SK-N-SH treated with all-trans-retinoic acid at 6 μM for 48 hours (cell line): Measurements from ENCODE around the gene HM13.
A peak's percentile ranks its signal among the peaks of the same experiment; 100 is the strongest.
"Not testable (repeated sequence)": the region's sequence is repeated elsewhere in the genome, so short reads cannot be mapped to it uniquely, and the experiment has no call there.

Source experiments
- ATAC-seq: fragments of 200-7000 bp; cut with Tn5 transposase; 3 replicates; pipeline ENCODE4 v1.9.1; 2020; ENCODE audit warnings: mild to moderate bottlenecking, moderate library complexity
- ARNTL ChIP-seq: fragments of 450-650 bp; formaldehyde crosslinking; IDR thresholded peaks from 2 replicates; pipeline ENCODE4 v1.5.0; 2020; ENCODE audit warnings: low read depth, mild to moderate bottlenecking, moderate library complexity, borderline replicate concordance
- BACH2 ChIP-seq: fragments of 250-450 bp; sonication (Bioruptor Pico); IDR thresholded peaks from 2 replicates; pipeline ENCODE4 v1.9.0; 2021; ENCODE audit warnings: mild to moderate bottlenecking, borderline replicate concordance
- CSDC2 ChIP-seq: fragments of 250-450 bp; sonication (Bioruptor Pico); IDR thresholded peaks from 2 replicates; pipeline ENCODE4 v1.5.0; 2020; ENCODE audit warnings: mild to moderate bottlenecking, moderate library complexity
- CSRNP3 ChIP-seq: fragments of 250-450 bp; sonication (Bioruptor Pico); IDR thresholded peaks from 2 replicates; pipeline ENCODE4 v1.5.1; 2021; ENCODE audit warnings: mild to moderate bottlenecking, moderate library complexity
- ESRRG ChIP-seq: fragments of 250-450 bp; sonication (Bioruptor Pico); IDR thresholded peaks from 2 replicates; pipeline ENCODE4 v1.6.1; 2021; ENCODE audit warnings: mild to moderate bottlenecking
- ISL1 ChIP-seq: fragments of 250-450 bp; sonication (Bioruptor Pico); IDR thresholded peaks from 2 replicates; pipeline ENCODE4 v2.1.2; 2022; ENCODE audit warnings: mild to moderate bottlenecking, moderate library complexity
- OSR1 ChIP-seq: fragments of 250-450 bp; sonication (Bioruptor Pico); IDR thresholded peaks from 2 replicates; pipeline ENCODE4 v1.8.0; 2022; ENCODE audit warnings: moderate library complexity, mild to moderate bottlenecking, inconsistent platforms
- PATZ1 ChIP-seq: fragments of 250-450 bp; sonication (Bioruptor Pico); IDR thresholded peaks from 2 replicates; pipeline ENCODE4 v1.8.0; 2020; ENCODE audit warnings: mild to moderate bottlenecking, moderate library complexity, borderline replicate concordance
- PPARA ChIP-seq: fragments of 250-450 bp; sonication (Bioruptor Pico); IDR thresholded peaks from 2 replicates; pipeline ENCODE4 v1.5.0; 2020; ENCODE audit warnings: mild to moderate bottlenecking, borderline replicate concordance
- TSHZ2 ChIP-seq: fragments of 250-450 bp; sonication (Bioruptor Pico); IDR thresholded peaks from 2 replicates; pipeline ENCODE4 v1.5.0; 2020; ENCODE audit warnings: mild to moderate bottlenecking, moderate library complexity
- ZFP3 ChIP-seq: fragments of 250-450 bp; sonication (Bioruptor Pico); IDR thresholded peaks from 2 replicates; pipeline ENCODE4 v1.5.0; 2020; ENCODE audit warnings: mild to moderate bottlenecking, moderate library complexity
- ZNF565 ChIP-seq: fragments of 450-650 bp; formaldehyde crosslinking; conservative IDR thresholded peaks from 2 replicates; pipeline ENCODE4 v1.5.0; 2020; ENCODE audit warnings: low read depth, mild to moderate bottlenecking, moderate library complexity
- ZNF70 ChIP-seq: fragments of 450-650 bp; formaldehyde crosslinking; IDR thresholded peaks from 2 replicates; pipeline ENCODE4 v1.5.0; 2020; ENCODE audit warnings: mild to moderate bottlenecking, moderate library complexity
- ZNF8 ChIP-seq: fragments of 450-650 bp; formaldehyde crosslinking; IDR thresholded peaks from 2 replicates; pipeline ENCODE4 v1.5.0; 2020; ENCODE audit warnings: mild to moderate bottlenecking, moderate library complexity
- TF ChIP-seq, protein P1 (sequence below): fragments of 250-450 bp; sonication (Bioruptor Pico); IDR thresholded peaks from 2 replicates; pipeline ENCODE4 v1.5.1; 2020; ENCODE audit warnings: low read depth, mild to moderate bottlenecking, moderate library complexity

The HM13 gene

DNA sequence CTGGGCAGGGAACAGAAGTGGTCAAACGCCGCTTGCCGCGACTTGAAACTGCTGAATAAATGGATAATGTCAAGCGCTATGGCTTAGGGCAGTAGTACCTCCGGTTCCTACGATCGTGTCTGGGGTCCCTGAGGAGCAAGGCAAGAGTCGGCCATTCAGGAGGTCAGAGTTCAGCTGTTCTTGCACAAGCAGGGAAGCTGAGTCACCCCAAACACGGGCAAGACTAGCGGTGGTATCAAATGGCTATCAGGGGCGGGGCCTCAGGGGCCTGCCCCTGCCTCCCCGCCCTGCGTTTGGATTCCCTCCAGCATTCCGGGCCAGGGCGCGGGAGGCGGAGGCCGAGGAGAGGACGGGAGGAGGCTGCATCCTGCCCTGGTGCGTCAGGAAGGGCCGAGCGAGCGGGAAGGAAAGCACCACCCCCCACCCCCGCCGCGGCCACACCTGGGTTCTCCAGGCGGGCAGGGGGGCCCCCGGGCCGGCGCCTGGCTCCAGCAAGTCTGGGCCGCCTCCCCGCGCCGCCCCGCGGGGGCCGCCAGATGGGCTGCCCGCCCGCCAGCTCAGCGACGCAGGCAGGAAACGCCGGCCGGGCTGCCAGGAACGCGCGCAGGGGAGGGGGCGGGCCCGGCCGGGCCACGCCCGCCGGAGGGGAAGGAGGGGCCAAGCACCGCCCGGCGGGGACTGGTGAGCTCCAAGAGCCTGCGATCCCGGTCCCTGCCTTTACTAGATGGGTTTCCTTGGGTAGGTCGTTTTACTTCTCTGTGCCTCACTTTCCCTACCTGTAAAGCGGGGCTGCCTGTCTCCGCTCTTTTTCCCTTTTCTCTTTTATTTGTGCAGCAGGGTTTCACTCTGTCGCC is 58.7 kb downstream of the HM13 start (continued):
- TF ChIP-seq PATZ1 = peak; percentile 89
- TF ChIP-seq, protein P1, sequence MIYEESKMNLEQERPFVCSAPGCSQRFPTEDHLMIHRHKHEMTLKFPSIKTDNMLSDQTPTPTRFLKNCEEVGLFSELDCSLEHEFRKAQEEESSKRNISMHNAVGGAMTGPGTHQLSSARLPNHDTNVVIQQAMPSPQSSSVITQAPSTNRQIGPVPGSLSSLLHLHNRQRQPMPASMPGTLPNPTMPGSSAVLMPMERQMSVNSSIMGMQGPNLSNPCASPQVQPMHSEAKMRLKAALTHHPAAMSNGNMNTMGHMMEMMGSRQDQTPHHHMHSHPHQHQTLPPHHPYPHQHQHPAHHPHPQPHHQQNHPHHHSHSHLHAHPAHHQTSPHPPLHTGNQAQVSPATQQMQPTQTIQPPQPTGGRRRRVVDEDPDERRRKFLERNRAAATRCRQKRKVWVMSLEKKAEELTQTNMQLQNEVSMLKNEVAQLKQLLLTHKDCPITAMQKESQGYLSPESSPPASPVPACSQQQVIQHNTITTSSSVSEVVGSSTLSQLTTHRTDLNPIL (CRISPR knock-in tag) = peak; percentile 74
- 0 out of 2 replicates have a peak, but pooled peaks have one; percentile 33 for TF ChIP-seq ZNF70

DNA sequence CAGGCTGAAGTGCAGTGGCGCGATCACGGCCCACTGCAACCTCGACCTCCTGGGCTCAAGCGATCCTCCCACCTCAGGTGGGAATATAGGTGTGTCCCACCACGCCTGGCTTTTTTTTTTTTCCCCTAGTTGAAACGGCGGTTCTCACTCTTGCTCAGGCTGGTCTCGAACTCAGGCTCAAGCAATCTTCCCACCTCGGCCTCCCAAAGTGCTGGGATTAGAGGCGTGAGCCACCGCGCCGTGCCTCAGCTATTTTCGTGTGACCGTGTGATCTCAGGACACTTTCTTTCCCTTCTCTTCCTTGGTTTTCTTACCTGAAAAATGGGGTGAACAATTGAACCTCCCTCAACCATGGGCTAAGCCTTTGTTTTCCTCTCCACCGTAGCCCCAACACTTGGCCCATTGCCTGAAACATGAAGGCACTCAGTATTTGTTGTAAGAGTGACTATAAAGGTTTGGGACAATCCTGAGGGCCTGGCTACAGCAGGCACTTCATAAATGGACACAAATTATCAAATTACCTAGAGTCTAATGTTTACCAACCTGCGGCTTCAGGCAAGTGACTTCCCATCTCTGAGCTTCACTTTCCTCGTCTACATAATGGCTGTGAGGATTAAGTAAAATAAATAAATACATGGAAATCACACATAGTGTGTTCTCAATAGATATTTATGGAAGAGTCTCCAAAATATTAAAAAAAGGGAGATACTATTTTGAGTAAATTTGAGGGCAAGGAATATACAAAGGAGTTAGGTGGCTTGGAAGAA is 59.5 kb downstream of the HM13 start:
- no peak for ATAC-seq
- TF ChIP-seq CSRNP3 (CRISPR knock-in tag) (no peak), ISL1 (CRISPR knock-in tag) (no peak), ZNF70 (peak; percentile 93), PATZ1 (no peak), PPARA (CRISPR knock-in tag) (no peak)

- ATAC-seq = not testable (repeated sequence)
Observed at GRCh38 chr20:31574986-31575385, 60.7 kb downstream of the HM13 start.

- no peak for TF ChIP-seq ISL1 (CRISPR knock-in tag)
- no peak for TF ChIP-seq CSRNP3 (CRISPR knock-in tag)
- TF ChIP-seq CSDC2 (CRISPR knock-in tag) = no peak
- TF ChIP-seq, all 23 proteins: peak for 0
- ATAC-seq = no peak
Observed at GRCh38 chr20:31576751-31577150, 62.5 kb downstream of the HM13 start.

- no peak for TF ChIP-seq OSR1 (CRISPR knock-in tag)
- ATAC-seq = no peak
Observed at GRCh38 chr20:31577194-31577593, 63.0 kb downstream of the HM13 start.

GRCh38 chr20:31578448-31579138 is 64.4 kb downstream of the HM13 start:
- no peak for ATAC-seq
- TF ChIP-seq ARNTL (CRISPR knock-in tag) (no peak), ESRRG (CRISPR knock-in tag) (no peak), TSHZ2 (CRISPR knock-in tag) (no peak), PATZ1 (no peak), ISL1 (CRISPR knock-in tag) (no peak), BACH2 (no peak), ZNF70 (no peak), ZFP3 (CRISPR knock-in tag) (no peak), ZNF565 (no peak), ZNF8 (CRISPR knock-in tag) (no peak)
